Loucy (cell line): ENCODE results near the gene SYT1.

Experiments used
- EZH2phosphoT487 ChIP-seq: fragments of 200-600 bp; IDR thresholded peaks from 2 replicates; pipeline ENCODE4 v1.6.1; 2018; ENCODE audit warnings: antibody characterized with exemption, mild to moderate bottlenecking, moderate library complexity, borderline replicate concordance
- TF ChIP-seq, protein P1 (sequence below): fragments of 200-600 bp; sonication (generic); conservative IDR thresholded peaks from 2 replicates; pipeline ENCODE4 v1.5.1; 2014; ENCODE audit warnings: mild to moderate bottlenecking, antibody characterized with exemption, low read length

GRCh38 chr12:79217306-79217705 lies 352.7 kb downstream of the SYT1 start:
- TF ChIP-seq, protein P1, sequence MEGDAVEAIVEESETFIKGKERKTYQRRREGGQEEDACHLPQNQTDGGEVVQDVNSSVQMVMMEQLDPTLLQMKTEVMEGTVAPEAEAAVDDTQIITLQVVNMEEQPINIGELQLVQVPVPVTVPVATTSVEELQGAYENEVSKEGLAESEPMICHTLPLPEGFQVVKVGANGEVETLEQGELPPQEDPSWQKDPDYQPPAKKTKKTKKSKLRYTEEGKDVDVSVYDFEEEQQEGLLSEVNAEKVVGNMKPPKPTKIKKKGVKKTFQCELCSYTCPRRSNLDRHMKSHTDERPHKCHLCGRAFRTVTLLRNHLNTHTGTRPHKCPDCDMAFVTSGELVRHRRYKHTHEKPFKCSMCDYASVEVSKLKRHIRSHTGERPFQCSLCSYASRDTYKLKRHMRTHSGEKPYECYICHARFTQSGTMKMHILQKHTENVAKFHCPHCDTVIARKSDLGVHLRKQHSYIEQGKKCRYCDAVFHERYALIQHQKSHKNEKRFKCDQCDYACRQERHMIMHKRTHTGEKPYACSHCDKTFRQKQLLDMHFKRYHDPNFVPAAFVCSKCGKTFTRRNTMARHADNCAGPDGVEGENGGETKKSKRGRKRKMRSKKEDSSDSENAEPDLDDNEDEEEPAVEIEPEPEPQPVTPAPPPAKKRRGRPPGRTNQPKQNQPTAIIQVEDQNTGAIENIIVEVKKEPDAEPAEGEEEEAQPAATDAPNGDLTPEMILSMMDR: no peak
- TF ChIP-seq EZH2phosphoT487: no peak
